ENCODE measurements around the gene BANP.
"Not testable (repeated sequence)": the region's sequence is repeated elsewhere in the genome, so short reads cannot be mapped to it uniquely, and the experiment has no call there.

BANP gene

GRCh38 chr16:88041506-88041905, 90.3 kb downstream of the BANP start:
- H3K27ac ChIP-seq (ENCODE audit: poor library complexity, severe bottlenecking); ATAC-seq (ENCODE audit: low read depth); H3K9me3 ChIP-seq (ENCODE audit: severe bottlenecking); DNase-seq (ENCODE audit: low spot score); H3K36me3 ChIP-seq (ENCODE audit: low read depth); H3K27me3 ChIP-seq (ENCODE audit: insufficient read depth, poor library complexity, severe bottlenecking); H3K4me3 ChIP-seq (ENCODE audit: severe bottlenecking); H3K4me1 ChIP-seq (ENCODE audit: insufficient read depth, poor library complexity, severe bottlenecking): not testable (repeated sequence)

GRCh38 chr16:88041986-88042562, 90.8 kb downstream of the BANP start:
- H3K4me1 ChIP-seq (ENCODE audit: insufficient read depth, poor library complexity, severe bottlenecking); H3K27ac ChIP-seq (ENCODE audit: poor library complexity, severe bottlenecking); DNase-seq (ENCODE audit: low spot score): not testable (repeated sequence)

GRCh38 chr16:88043208-88043910, 92.1 kb downstream of the BANP start:
- not testable (repeated sequence) for H3K4me1 ChIP-seq (ENCODE audit: insufficient read depth, poor library complexity, severe bottlenecking); DNase-seq (ENCODE audit: low spot score); H3K4me3 ChIP-seq (ENCODE audit: severe bottlenecking); H3K27me3 ChIP-seq (ENCODE audit: insufficient read depth, poor library complexity, severe bottlenecking); H3K27ac ChIP-seq (ENCODE audit: poor library complexity, severe bottlenecking); ATAC-seq (ENCODE audit: low read depth); H3K9me3 ChIP-seq (ENCODE audit: severe bottlenecking); H3K36me3 ChIP-seq (ENCODE audit: low read depth)

More at GRCh38 chr16:88041986-88042562, 90.8 kb downstream of the BANP start:
- H3K36me3 ChIP-seq (ENCODE audit: low read depth); ATAC-seq (ENCODE audit: low read depth); H3K4me3 ChIP-seq (ENCODE audit: severe bottlenecking); H3K27me3 ChIP-seq (ENCODE audit: insufficient read depth, poor library complexity, severe bottlenecking); H3K9me3 ChIP-seq (ENCODE audit: severe bottlenecking): not testable (repeated sequence)

- not testable (repeated sequence) for H3K27me3 ChIP-seq (ENCODE audit: insufficient read depth, poor library complexity, severe bottlenecking); ATAC-seq (ENCODE audit: low read depth); H3K9me3 ChIP-seq (ENCODE audit: severe bottlenecking); H3K4me3 ChIP-seq (ENCODE audit: severe bottlenecking); H3K36me3 ChIP-seq (ENCODE audit: low read depth); H3K4me1 ChIP-seq (ENCODE audit: insufficient read depth, poor library complexity, severe bottlenecking); H3K27ac ChIP-seq (ENCODE audit: poor library complexity, severe bottlenecking); DNase-seq (ENCODE audit: low spot score)
These were observed 92.9 kb downstream of the BANP start for GRCh38 chr16:88044121-88044581.

GRCh38 chr16:88045361-88045760, 94.1 kb downstream of the BANP start:
- not testable (repeated sequence) for H3K4me3 ChIP-seq (ENCODE audit: severe bottlenecking); DNase-seq (ENCODE audit: low spot score); H3K4me1 ChIP-seq (ENCODE audit: insufficient read depth, poor library complexity, severe bottlenecking); H3K27me3 ChIP-seq (ENCODE audit: insufficient read depth, poor library complexity, severe bottlenecking); H3K9me3 ChIP-seq (ENCODE audit: severe bottlenecking); H3K27ac ChIP-seq (ENCODE audit: poor library complexity, severe bottlenecking); ATAC-seq (ENCODE audit: low read depth); H3K36me3 ChIP-seq (ENCODE audit: low read depth)

- ATAC-seq (ENCODE audit: low read depth) (no peak), DNase-seq (ENCODE audit: low spot score) (no peak)
- H3K27ac ChIP-seq (ENCODE audit: poor library complexity, severe bottlenecking), result no peak overlapping the region
- no peaks in the 10 kb centered on the region for H3K36me3 ChIP-seq (ENCODE audit: low read depth)
- H3K27me3 ChIP-seq (ENCODE audit: insufficient read depth, poor library complexity, severe bottlenecking), result no peaks in the 10 kb centered on the region
- no peaks in the 10 kb centered on the region for H3K9me3 ChIP-seq (ENCODE audit: severe bottlenecking)
- no peaks in the 10 kb centered on the region for H3K4me1 ChIP-seq (ENCODE audit: insufficient read depth, poor library complexity, severe bottlenecking)
- TF ChIP-seq CTCF (IDR thresholded peaks at IDR 0.05; ENCODE audit: poor library complexity, severe bottlenecking), result no peak
- H3K4me3 ChIP-seq (ENCODE audit: severe bottlenecking), result no peak overlapping the region
These were observed 94.6 kb downstream of the BANP start for GRCh38 chr16:88045820-88046303.

- Histone ChIP-seq H3K36me3 (ENCODE audit: low read depth) (no peaks in the 10 kb centered on the region), H3K27me3 (ENCODE audit: insufficient read depth, poor library complexity, severe bottlenecking) (no peaks in the 10 kb centered on the region), H3K9me3 (ENCODE audit: severe bottlenecking) (no peaks in the 10 kb centered on the region), H3K4me3 (ENCODE audit: severe bottlenecking) (no peak overlapping the region), H3K4me1 (ENCODE audit: insufficient read depth, poor library complexity, severe bottlenecking) (no peaks in the 10 kb centered on the region), H3K27ac (ENCODE audit: poor library complexity, severe bottlenecking) (no peak overlapping the region)
- TF ChIP-seq CTCF (IDR thresholded peaks at IDR 0.05; ENCODE audit: poor library complexity, severe bottlenecking), result no peak
- ATAC-seq (ENCODE audit: low read depth) (no peak), DNase-seq (ENCODE audit: low spot score) (no peak)
These were observed 96.2 kb downstream of the BANP start for GRCh38 chr16:88047462-88047861.

Measured in RWPE2 (cell line).